Measurements from ENCODE around the gene SLC27A1. TPM values are rescaled to one million over a fixed set of nuclear protein-coding genes. Genes with fewer than 3 reads are reported as not detected.

SLC27A1 gene
- polyA plus RNA-seq, 1 of the 3 experiments (the other 2 are of a cell fraction), result 15.0 TPM

- H3K9me2 ChIP-seq, result no peaks in the 10 kb centered on the region
- H3K27ac ChIP-seq (ENCODE audit: low read depth in 2 of 2, low read length in 1 of 2), result no peak overlapping the region
- TF ChIP-seq FOSL2 (IDR thresholded peaks at IDR 0.05; ENCODE audit: borderline replicate concordance, low read depth) (no peak), TCF12 (IDR thresholded peaks at IDR 0.05) (no peak), ZBTB33 (IDR thresholded peaks at IDR 0.05; ENCODE audit: borderline replicate concordance, low read depth) (no peak), USF2 (IDR thresholded peaks at IDR 0.05; ENCODE audit: borderline replicate concordance, low read depth, low read length) (no peak), MEF2A (IDR thresholded peaks at IDR 0.05; ENCODE audit: borderline replicate concordance, low read depth) (no peak), USF1 (IDR thresholded peaks at IDR 0.05; ENCODE audit: borderline replicate concordance, low read depth) (no peak), IRF3 (IDR thresholded peaks at IDR 0.05; ENCODE audit: low read depth, low read length) (no peak), SMC3 (IDR thresholded peaks at IDR 0.05; ENCODE audit: low read depth, low read length) (no peak), REST (IDR thresholded peaks at IDR 0.05; ENCODE audit: low read depth, low read length) (no peak), YY1 (IDR thresholded peaks at IDR 0.05; ENCODE audit: low read depth) (no peak)
- H3K4me3 ChIP-seq (ENCODE audit: low read depth in 2 of 2, low read length in 1 of 2), result peak overlapping the region in 1 of 2 experiments; percentile 41; a peak in 1 of 4 replicates
- no peaks in the 10 kb centered on the region for H3F3A ChIP-seq (replicated peaks; ENCODE audit: insufficient read depth)
- ChIA-PET CTCF (interaction anchor here (0.7 to 3.1 kb wide), 21 partner anchors 9 to 147 kb away, joined by 3 to 16 read pairs (median 4); partner anchors contain the start of genes CCDC194, MVB12A and NXNL1), POLR2A (interaction anchor here (1.0 to 1.4 kb wide), 2 partner anchors 10 to 15 kb away, joined by 3 read pairs; no protein-coding TSS in a partner anchor)
- H3K79me2 ChIP-seq (ENCODE audit: insufficient read depth), result no peaks in the 10 kb centered on the region
- peak overlapping the region; percentile 76; the same call in 1 of the 2 replicates for H3K4me2 ChIP-seq
- 94% methylated on average over 2 of the region's 5 CpGs for WGBS (ENCODE audit: low lambda C conversion rate)
- no peaks in the 10 kb centered on the region for H4K20me1 ChIP-seq (ENCODE audit: insufficient read depth)
- H2AFZ ChIP-seq (ENCODE audit: low read depth), result no peak overlapping the region
- H3K9me3 ChIP-seq, result no peaks in the 10 kb centered on the region
- DNase-seq, result no peak
- H3K27me3 ChIP-seq (ENCODE audit: insufficient read depth), result no peaks in the 10 kb centered on the region
- no peaks in the 10 kb centered on the region for H3K36me3 ChIP-seq (replicated peaks in 1 of 2; ENCODE audit: control insufficient read depth in 1 of 2, insufficient read depth in 2 of 2, low read length in 1 of 2)
- no peak overlapping the region for H3K9ac ChIP-seq
- no peaks in the 10 kb centered on the region; a peak in 1 of 4 replicates for H3K4me1 ChIP-seq (ENCODE audit: control insufficient read depth in 1 of 2, insufficient read depth in 2 of 2, low read depth in 1 of 2, low read length in 1 of 2)
These were observed 22.6 kb upstream of the SLC27A1 start for GRCh38 chr19:17447704-17448130.
